HG02943 (cell line): Measurements from ENCODE around the gene INPP5F.

Source experiments
- ATAC-seq: cut with Tn5 transposase; IDR thresholded peaks from one replicate; pipeline ENCODE4 v1.9.1; 2021; ENCODE audit warnings: mild to moderate bottlenecking, low read depth, moderate library complexity; ENCODE audit not compliant: unreplicated experiment

INPP5F gene

DNA sequence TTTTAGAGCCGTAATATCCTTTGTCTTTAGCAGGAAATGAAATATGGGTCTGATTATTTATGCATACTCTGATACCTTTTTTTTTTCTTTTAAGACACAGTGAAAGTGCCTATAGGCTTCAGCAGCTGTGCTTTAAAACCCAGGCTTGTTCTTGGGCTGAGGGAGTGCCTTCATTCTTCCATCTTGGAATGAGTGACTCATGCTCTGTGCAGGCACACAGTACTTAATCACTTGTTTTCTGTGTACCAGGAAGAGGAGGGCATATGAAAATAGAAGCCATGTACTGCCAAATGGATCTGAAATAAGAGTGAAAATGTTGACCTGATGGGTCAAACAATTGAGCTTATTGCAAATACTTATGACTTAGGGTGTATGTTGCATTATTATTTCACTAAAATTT lies 12.0 kb downstream of the INPP5F start:
- ATAC-seq = no peak

GRCh38 chr10:119738962-119739361 lies 13.1 kb downstream of the INPP5F start:
- no peak for ATAC-seq

DNA sequence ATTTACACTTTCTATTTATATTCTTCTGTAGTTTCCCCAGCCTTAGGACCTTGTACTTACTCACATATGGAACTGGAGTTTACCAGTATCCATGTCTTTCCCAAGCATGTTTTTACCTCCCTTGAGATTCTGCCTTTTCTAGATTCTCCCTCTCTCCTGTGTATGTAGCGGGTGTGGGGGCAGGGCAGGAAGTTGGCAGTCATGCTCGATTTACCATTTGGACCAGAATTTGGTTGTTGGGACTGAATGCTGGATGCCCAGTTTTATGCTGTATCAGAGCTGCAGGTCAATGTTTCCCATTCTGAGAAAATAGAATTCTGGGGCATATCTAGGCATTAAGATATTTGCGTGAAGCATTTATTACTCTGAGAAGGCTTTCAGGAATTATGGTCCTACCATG lies 14.2 kb downstream of the INPP5F start:
- ATAC-seq = no peak

DNA sequence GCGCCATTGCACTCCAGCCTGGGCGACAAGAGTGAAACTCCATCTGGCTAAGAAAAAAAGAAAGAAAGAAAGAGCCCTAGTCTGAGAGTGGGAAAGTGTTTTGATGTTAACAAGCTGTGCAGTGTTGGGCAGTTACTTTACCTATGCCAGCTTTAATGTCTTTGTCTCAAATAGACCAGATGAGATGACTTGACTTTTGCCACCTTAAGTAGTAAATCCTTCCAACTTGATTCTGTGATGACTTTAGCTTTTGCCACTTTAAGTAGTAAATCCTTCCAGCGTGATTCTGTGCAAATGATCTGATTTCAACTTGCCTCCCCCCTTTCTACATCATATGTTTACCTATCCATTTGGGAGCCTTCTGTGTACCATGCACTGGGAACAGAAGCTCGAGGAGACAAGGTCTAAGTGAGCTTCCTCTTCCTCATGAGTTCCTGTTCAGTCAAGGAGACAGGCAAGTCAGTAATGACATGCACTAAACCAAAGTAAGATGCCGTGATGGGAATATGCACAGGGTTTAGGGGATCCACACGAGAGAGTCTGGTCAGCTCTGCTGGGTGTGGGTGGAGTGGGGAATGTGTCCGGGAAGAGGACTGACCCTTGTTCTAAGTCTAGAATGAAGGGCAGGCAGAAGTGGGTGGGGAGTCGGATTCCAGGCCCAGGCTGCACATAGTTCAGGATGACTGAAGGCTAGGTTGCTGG lies 17.2 kb downstream of the INPP5F start:
- no peak for ATAC-seq

GRCh38 chr10:119747940-119748339 lies 22.1 kb downstream of the INPP5F start:
- ATAC-seq = no peak

GRCh38 chr10:119748871-119749270 lies 23.0 kb downstream of the INPP5F start:
- no peak for ATAC-seq

DNA sequence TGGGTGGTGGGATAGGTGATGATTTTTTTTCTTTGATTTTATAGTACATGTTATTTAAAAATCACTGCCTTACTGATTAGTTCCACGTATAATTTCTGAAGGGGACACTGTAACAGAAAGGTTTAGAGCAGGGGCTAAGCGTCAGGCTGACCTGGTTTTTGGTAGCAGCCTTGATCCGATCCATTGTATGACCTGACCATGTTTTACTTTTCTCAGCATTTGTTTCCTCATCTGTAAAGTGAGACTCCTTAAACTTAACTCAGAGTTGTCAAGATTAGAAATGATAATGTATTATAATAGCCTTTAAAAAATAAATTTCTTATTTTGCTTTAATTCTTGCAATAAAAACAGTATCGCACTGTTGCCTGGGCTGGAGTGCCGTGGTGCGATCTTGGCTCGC lies 23.6 kb downstream of the INPP5F start:
- ATAC-seq = no peak

DNA sequence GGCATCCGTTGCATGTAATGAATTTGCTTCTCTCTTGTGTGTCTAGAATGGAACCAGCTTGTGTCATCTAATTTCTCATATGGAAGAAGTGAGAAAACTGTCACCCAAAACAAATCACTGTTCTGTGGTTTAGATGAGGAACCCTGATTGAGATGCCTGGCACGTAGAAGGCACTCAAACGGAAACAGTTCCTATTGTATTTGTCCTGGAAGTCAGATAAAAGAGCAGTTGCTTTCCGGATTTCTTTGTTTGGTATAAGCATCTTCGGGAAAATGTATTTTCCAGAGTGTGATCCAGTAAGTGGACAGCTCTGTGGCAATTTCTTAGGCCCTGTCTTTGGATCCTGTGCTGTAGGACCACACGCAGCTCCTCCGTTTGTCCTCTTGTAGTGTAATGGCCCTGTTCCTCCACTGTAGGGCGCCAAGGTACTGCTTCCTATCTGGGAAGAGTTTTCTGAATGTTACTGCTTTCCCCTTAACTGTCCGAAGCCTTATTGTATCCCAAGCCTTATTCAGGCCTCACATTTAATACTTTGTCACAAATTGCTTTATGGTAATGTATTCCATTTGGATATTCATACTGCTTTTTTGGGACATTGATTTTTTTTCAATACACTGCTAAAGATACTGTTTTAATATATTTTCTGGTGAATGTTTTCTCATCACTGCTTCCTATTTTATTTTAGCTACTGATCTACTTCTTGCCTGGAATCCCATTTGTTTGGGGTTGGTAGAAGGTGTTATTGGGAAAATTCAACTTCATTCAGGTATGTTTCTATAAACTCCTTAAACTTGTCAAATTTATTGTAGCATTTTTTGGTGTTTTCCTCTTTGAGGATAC lies 24.8 kb downstream of the INPP5F start:
- ATAC-seq = peak; percentile 89

DNA sequence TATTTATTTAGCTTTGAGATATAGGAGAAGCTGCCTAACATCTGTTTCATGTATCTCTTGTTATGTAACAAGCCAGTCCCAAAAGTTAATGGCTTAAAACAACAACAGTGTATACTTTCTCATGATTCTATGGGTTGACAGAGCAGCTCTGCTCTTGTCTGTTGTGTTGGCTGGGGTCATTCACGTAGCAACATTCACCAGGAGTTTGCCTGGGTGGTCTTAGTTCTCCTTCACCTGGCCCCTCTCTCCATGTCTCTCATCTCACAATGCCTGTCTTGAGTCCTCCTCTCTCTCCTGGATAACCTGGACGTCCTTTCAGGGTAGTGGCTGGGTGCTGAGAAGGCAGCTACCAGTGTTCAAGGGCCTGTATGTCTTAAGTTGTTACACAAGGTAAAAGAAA lies 27.5 kb downstream of the INPP5F start:
- no peak for ATAC-seq

- ATAC-seq = no peak
These were observed 28.2 kb downstream of the INPP5F start for GRCh38 chr10:119754085-119754484.

- no peak for ATAC-seq
These were observed 29.1 kb downstream of the INPP5F start for GRCh38 chr10:119754936-119755335.

DNA sequence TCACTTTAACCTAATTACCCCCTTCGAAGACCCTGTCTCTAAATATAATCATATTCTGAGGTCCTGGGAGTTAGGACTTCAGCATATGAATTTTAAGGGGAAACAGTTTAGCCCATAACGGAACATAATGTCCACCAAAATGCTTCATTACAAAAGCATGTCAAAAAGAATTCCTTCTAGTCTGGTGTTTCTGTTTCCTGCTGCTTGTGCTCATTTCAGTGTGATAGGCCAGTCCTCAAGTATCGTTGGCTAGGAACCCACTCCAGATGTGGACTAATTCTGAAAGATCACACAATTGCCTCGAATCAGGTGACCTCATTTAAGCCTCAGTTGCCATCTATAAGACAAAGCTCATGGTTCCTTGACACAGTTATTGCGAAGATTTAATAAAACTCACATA lies 29.6 kb downstream of the INPP5F start:
- ATAC-seq = no peak

DNA sequence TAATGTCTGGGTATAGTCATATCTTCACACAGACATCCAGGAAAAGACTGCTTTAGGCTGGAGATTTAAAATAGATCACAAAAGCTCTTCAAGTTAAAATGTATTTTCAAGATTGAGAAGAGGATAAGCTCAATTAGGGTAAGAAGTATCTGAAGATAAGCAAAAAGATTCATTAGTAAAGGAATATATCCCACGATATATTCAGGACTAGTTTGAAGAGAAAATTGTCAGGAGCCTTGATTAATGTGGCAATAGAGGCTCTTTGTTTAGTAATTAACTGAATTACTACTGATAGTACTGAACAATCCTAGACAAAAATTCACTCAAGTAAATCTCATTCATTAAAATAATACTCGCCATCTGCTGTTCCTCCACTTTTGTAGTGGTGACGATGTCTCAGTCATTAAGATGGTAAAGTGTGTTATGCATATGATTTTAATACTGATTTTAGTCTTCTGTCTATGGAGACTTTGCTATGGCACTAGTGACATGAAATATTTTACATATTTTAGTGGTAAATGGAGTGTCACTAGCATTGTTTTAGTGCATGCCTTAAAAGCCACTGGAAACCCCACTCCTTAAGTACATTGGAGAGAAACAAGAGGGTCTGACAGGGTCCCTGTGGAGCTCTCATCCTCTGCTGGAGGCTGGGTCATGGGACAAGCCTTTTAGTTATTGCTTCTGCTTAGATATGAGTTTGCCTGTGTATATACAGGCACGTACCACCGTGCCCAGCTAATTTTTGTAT lies 32.8 kb downstream of the INPP5F start:
- ATAC-seq = no peak

GRCh38 chr10:119759832-119760231 lies 34.0 kb downstream of the INPP5F start:
- no peak for ATAC-seq

DNA sequence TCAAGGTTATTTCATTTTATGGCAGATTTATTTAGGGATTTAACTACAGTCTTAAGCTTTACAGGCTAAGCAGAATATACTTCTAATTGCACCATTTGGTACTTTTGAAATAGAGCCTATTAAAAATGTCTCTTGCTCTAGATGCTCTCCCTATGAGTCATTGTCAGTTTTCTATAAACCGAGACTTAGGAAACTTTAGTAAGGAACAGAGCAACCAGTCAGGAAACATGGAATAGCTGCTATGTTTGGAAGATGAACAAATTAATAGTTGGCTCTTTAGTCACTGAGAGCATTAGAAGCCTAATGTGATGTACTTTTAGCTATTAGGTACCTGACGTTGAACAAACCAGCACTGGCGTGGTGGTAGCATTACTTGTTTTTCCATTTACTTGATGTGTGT lies 35.3 kb downstream of the INPP5F start:
- ATAC-seq = no peak

DNA sequence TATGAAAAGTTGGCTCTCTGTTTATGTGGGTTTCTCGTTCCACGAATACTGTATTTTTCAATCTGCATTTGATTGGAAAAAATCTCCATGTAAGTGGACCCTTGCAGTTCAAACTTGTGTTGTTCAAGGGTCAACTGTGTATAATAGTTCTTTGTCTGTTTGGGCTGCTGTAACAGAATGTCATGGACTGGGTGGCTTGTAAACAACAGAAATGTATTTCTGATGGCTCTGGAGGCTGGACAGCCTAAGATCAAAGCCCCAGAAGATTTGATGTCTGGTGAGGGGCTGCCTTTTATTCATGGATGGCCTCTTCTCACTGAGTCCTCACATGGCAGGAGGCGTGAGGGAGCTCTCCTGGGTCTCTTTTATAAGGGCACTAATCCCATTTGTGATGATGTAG lies 36.2 kb downstream of the INPP5F start:
- no peak for ATAC-seq

DNA sequence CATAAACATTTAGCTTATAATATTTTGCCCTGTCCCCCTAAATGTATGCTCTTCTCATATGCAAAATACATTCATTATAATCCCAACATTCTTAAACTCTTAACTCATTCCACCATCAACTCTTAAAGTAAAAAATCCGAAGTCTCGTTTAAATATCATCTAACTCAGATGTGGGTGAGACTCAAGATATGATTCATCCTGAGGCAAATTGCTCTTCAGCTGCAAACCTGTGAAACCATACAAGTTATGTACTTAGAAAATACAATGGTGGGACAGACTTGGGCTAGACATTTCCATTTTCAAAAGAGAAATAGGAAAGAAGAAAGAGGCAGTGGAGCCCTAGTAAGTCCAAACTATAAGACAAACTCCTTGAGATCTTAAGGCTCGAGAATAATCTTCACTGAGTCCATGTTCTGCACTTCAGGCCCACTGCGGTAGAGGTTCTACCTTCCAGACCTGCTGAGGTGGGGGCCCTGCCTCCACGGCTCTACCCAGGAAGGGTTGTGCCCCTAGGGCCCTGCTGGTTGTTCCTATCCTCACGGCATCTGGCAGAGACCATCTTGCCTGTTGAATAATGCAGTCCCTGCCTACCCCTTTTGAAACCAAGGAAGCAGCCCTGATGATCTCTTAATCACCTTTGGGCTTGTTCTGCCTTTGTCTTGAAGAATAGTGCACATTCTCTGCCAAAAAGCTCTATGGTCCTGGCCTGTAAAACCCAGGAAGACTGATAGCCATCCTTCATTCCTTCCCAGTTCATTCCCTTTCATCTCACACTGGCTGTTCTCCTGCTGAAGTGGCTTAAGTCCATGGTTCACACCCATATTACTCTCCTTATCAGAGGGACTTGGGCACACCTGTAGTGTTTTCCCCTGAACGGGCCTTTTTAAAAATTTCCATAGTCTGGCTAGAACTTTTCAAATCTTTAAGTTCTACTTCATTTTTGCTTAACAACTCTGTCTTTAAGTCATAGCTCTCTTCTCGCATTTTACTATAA lies 37.3 kb downstream of the INPP5F start:
- no peak for ATAC-seq

- ATAC-seq = no peak
These were observed 42.7 kb downstream of the INPP5F start for GRCh38 chr10:119768455-119769094.

DNA sequence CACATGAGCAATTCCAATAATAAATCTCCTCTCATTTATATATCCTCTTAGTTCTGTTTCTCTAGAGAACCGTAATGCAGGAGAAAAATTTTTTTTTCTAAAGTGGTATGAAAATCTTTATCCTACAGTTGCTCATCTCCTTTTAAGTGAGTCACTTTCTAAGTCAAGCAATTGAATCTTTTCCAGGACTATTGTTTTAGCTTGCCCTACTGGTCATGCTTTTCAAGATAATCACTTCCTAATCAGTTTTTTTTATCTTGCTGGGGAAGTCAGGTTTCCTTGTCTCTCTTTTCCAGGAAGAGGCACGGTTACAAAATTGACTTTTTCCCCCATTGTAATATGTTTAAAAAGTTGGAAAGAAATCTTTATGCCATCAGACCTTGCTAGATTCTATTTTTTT lies 44.0 kb downstream of the INPP5F start:
- no peak for ATAC-seq

DNA sequence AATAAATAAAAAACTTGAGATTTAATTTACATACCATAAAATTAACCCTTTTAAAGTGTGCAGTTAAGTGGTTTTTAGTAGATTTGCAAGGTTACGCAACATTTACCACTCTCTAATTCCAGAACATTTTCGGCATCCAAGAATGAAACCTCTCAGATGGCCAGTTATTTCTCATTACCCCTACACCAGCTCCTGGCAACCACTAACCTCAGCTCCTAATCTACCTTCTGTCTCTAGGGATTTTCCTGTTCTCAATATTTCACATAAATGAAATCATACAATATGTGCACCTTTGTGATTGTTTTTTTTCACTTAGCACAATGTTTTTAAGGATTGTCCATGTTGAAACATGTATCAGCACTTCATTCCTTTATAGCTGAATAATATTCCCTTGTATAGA lies 45.1 kb downstream of the INPP5F start:
- no peak for ATAC-seq
